ENCODE results near the gene PCNX2.

The PCNX2 gene

DNA sequence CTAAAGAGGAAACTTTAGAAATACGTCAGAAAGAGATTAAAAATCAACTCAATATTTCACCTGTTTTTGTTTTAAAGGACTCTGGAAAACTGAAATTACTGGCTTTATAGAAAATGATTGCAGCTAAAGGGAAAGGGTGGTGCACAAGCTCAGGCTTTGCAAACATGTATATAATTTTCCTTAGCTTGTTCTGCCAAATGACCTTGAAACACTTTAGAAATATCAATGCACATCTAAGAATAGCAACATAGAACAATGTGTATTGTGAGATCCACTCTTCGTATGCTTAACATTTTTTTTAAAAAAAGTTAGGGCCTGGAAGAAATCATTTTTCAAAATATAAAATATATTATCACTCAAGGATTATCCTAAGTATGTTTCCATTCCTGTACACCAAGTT lies 201.3 kb downstream of the PCNX2 start:
- peaks cover 0 to 23% of the 10 kb centered on the region in 2 experiments; a peak in 2 of 3 replicates for H3K36me3 ChIP-seq (ENCODE audit: control insufficient read depth in 2 of 2, insufficient read depth in 1 of 2, low read length in 2 of 2)
- H3K4me1 ChIP-seq (ENCODE audit: control insufficient read depth, insufficient read depth, low read length): no peaks in the 10 kb centered on the region
- H3K27ac ChIP-seq (ENCODE audit: extremely low read depth, low read depth, low read length): no peak overlapping the region
- CTCF ChIA-PET: interaction anchor here (0.6 to 0.8 kb wide), 2 partner anchors 30 to 223 kb away, joined by 3 to 4 read pairs; no protein-coding TSS in a partner anchor
- TF ChIP-seq PATZ1 (tag by site-specific recombination; IDR thresholded peaks at IDR 0.05) (no peak), FEZF1 (tag by site-specific recombination; IDR thresholded peaks at IDR 0.05) (no peak), ZNF114 (tag by site-specific recombination; IDR thresholded peaks at IDR 0.05) (no peak), ZBTB48 (tag by site-specific recombination; IDR thresholded peaks at IDR 0.05) (no peak), ZNF416 (tag by site-specific recombination; IDR thresholded peaks at IDR 0.05) (no peak)
- TF ChIP-seq, protein P1, sequence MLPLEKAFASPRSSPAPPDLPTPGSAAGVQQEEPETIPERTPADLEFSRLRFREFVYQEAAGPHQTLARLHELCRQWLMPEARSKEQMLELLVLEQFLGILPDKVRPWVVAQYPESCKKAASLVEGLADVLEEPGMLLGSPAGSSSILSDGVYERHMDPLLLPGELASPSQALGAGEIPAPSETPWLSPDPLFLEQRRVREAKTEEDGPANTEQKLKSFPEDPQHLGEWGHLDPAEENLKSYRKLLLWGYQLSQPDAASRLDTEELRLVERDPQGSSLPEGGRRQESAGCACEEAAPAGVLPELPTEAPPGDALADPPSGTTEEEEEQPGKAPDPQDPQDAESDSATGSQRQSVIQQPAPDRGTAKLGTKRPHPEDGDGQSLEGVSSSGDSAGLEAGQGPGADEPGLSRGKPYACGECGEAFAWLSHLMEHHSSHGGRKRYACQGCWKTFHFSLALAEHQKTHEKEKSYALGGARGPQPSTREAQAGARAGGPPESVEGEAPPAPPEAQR (tag by site-specific recombination; IDR thresholded peaks at IDR 0.05): no peak
- TF ChIP-seq, protein P2, sequence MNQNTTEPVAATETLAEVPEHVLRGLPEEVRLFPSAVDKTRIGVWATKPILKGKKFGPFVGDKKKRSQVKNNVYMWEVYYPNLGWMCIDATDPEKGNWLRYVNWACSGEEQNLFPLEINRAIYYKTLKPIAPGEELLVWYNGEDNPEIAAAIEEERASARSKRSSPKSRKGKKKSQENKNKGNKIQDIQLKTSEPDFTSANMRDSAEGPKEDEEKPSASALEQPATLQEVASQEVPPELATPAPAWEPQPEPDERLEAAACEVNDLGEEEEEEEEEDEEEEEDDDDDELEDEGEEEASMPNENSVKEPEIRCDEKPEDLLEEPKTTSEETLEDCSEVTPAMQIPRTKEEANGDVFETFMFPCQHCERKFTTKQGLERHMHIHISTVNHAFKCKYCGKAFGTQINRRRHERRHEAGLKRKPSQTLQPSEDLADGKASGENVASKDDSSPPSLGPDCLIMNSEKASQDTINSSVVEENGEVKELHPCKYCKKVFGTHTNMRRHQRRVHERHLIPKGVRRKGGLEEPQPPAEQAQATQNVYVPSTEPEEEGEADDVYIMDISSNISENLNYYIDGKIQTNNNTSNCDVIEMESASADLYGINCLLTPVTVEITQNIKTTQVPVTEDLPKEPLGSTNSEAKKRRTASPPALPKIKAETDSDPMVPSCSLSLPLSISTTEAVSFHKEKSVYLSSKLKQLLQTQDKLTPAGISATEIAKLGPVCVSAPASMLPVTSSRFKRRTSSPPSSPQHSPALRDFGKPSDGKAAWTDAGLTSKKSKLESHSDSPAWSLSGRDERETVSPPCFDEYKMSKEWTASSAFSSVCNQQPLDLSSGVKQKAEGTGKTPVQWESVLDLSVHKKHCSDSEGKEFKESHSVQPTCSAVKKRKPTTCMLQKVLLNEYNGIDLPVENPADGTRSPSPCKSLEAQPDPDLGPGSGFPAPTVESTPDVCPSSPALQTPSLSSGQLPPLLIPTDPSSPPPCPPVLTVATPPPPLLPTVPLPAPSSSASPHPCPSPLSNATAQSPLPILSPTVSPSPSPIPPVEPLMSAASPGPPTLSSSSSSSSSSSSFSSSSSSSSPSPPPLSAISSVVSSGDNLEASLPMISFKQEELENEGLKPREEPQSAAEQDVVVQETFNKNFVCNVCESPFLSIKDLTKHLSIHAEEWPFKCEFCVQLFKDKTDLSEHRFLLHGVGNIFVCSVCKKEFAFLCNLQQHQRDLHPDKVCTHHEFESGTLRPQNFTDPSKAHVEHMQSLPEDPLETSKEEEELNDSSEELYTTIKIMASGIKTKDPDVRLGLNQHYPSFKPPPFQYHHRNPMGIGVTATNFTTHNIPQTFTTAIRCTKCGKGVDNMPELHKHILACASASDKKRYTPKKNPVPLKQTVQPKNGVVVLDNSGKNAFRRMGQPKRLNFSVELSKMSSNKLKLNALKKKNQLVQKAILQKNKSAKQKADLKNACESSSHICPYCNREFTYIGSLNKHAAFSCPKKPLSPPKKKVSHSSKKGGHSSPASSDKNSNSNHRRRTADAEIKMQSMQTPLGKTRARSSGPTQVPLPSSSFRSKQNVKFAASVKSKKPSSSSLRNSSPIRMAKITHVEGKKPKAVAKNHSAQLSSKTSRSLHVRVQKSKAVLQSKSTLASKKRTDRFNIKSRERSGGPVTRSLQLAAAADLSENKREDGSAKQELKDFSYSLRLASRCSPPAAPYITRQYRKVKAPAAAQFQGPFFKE (tag by site-specific recombination; IDR thresholded peaks at IDR 0.05; ENCODE audit: borderline replicate concordance): no peak
- H3K9me3 ChIP-seq (ENCODE audit: control insufficient read depth, insufficient read depth, low read depth, low read length): no peaks in the 10 kb centered on the region
- POLR2A ChIA-PET: no interaction called here
- no peak overlapping the region for H3K4me3 ChIP-seq (ENCODE audit: low read depth, low read length)

- TF ChIP-seq ZNF639 (tag by site-specific recombination; IDR thresholded peaks at IDR 0.05): no peak
- no peak for TF ChIP-seq GFI1B (tag by site-specific recombination; IDR thresholded peaks at IDR 0.05)
- no peak for TF ChIP-seq YY1 (tag by site-specific recombination; IDR thresholded peaks at IDR 0.05)
- TF ChIP-seq RBAK (tag by site-specific recombination; IDR thresholded peaks at IDR 0.05): no peak
- TF ChIP-seq ZNF121 (tag by site-specific recombination; IDR thresholded peaks at IDR 0.05): no peak
- TF ChIP-seq, protein P3, sequence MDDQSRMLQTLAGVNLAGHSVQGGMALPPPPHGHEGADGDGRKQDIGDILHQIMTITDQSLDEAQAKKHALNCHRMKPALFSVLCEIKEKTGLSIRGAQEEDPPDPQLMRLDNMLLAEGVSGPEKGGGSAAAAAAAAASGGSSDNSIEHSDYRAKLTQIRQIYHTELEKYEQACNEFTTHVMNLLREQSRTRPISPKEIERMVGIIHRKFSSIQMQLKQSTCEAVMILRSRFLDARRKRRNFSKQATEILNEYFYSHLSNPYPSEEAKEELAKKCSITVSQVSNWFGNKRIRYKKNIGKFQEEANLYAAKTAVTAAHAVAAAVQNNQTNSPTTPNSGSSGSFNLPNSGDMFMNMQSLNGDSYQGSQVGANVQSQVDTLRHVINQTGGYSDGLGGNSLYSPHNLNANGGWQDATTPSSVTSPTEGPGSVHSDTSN (CRISPR knock-in tag; IDR thresholded peaks at IDR 0.05): no peak
- TF ChIP-seq SCRT2 (tag by site-specific recombination; IDR thresholded peaks at IDR 0.05): peak; percentile 73
- CTCF ChIA-PET: interaction anchor here (0.6 kb wide), 1 partner anchor 159 kb away, joined by 3 read pairs; no protein-coding TSS in a partner anchor
- H3K36me3 ChIP-seq (ENCODE audit: control insufficient read depth in 2 of 2, insufficient read depth in 1 of 2, low read length in 2 of 2): peaks cover 0 to 39% of the 10 kb centered on the region in 2 experiments; a peak in 2 of 3 replicates
These were observed 204.6 kb downstream of the PCNX2 start for GRCh38 chr1:233090746-233091494.

More at GRCh38 chr1:233090746-233091494, 204.6 kb downstream of the PCNX2 start:
- POLR2A ChIA-PET: no interaction called here
- no peak overlapping the region for H3K27ac ChIP-seq (ENCODE audit: extremely low read depth, low read depth, low read length)
- H3K4me3 ChIP-seq (ENCODE audit: low read depth, low read length): no peak overlapping the region
- no peaks in the 10 kb centered on the region for H3K4me1 ChIP-seq (ENCODE audit: control insufficient read depth, insufficient read depth, low read length)
- no peaks in the 10 kb centered on the region for H3K9me3 ChIP-seq (ENCODE audit: control insufficient read depth, insufficient read depth, low read depth, low read length)
